IPS-18c (cell line): ENCODE data around the gene ASPDH.
"Not testable (repeated sequence)": the region's sequence is repeated elsewhere in the genome, so short reads cannot be mapped to it uniquely, and the experiment has no call there.

Source experiments
- H3K4me3 ChIP-seq: 2 replicates; pipeline ENCODE4 v1.7.0; 2013; ENCODE audit warnings: low read depth, mild to moderate bottlenecking, low read length, moderate library complexity; ENCODE audit not compliant: insufficient read depth
- H3K9me3 ChIP-seq: one replicate; pipeline ENCODE4 v1.6.1; 2013; ENCODE audit warnings: mild to moderate bottlenecking, low read length, moderate library complexity; ENCODE audit not compliant: control insufficient read depth, insufficient read depth

ASPDH gene

DNA sequence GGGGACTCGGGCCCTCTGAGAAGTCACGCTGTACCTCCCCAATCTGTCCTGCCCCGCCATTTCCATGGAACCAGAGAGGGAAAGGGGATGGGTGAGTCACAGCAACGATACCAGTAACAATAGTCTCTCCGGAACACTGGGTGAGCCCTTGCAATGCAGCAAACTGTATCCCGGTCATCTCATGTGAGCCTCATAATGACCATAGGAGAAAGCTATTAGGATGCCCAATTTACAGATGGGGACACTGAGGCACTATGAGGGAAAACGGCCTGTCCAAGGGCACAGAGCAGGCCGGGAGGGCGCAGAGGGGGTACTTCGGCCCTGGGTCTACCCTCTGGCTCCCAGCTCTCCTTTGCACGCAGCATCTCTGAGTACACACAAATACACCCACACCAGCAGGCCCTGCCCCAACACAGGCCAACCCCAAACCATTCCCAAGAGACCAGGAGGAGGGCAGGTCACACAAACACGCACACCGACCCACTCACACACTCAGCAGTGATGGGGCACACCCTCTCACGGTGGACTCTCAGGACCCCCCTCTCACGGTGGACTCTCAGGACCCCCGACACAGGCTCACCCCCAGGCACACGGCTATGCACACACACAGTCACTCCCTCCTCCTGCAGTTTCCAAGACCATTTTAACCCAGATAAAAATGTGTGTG, 36.3 kb upstream of the ASPDH start:
- peaks cover 2% of the 10 kb centered on the region for H3K9me3 ChIP-seq
- peak overlapping the region; percentile 57; the same call in 1 of the 2 replicates for H3K4me3 ChIP-seq

DNA sequence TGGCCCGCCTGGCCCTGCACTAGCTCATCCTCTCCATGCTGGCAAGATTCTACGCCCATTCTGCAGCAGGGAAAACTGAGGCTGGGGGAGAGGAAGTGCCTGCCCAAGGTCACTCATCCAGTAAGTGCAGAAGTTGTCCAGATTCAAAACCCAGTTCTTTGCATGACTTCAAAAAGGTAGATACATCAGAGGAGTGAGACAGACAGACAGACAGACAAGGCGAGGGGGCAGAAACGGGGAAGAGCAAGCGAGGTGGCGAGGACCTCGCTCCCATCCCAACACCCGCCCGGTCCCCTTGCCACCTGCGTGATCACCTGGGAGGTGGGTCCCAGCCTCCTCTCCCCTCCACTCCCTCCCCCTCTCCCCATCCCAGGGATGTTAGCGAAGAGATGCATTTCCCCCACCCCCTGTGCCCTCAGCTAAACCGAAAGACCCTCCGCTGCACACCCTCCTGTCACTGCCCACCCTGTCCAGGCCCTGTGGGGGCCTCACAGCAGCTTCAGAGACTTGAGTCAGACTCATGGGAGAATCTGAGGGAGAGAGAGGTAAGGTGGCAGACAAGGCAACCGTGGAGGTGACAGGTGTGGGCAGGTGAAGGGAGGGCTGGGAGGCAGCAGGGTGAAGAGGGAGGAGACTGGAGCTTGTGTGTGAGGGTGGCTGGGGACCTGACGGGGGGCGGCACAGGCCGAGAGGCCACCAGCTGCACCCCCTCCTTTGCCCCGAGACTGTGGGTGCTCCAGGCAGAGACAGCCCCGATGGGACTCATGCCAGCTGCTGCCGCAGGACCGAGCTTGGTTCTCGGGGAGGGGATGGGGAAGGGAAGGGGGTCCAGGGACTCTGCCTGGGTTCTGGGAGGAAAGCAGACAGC, 35.6 kb upstream of the ASPDH start:
- H3K9me3 ChIP-seq: peaks cover 2% of the 10 kb centered on the region
- no peak overlapping the region for H3K4me3 ChIP-seq

DNA sequence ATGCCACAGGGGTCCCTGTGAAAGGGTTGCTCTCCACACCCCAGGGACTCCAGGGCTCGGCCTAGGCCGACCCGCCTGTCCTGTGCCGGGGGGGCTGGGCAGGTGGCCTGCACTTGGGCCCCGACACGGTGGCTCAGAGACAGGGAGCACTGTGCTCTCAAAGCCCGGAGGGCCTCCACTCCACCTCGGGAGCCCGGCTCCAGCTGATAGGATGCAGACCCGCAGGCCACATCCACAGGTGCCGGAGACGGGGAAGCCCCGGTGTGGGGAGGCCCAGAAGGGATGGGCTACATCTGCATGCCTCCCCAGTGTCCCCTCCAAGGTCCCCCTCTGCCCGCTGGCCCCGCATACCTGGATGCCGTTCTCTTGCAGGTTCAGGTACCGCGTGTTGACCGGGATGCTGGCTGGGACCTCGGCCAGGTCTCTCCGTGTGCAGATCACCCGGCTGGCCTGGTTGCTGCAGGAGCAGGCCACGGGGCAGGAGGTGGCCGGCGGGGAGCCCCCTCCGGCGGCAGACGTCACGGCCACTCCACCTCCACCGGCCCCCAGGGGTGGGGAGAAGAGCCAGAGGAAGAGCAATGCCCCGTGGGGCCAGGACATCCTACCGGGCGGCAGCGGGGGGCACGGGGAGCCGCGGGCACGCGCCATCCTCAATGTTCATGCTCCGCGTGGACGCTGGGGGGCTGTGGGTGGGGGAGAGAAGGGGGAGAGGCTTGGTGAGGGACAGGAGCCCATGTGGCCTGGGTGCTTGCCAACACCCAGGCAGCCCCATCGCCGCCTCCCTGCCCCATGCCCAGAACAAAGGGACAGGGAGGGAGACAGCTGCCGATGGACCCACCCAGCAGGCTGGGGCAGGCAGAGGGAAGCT, 34.7 kb upstream of the ASPDH start:
- Histone ChIP-seq H3K4me3 (no peak overlapping the region), H3K9me3 (peaks cover 2% of the 10 kb centered on the region)

DNA sequence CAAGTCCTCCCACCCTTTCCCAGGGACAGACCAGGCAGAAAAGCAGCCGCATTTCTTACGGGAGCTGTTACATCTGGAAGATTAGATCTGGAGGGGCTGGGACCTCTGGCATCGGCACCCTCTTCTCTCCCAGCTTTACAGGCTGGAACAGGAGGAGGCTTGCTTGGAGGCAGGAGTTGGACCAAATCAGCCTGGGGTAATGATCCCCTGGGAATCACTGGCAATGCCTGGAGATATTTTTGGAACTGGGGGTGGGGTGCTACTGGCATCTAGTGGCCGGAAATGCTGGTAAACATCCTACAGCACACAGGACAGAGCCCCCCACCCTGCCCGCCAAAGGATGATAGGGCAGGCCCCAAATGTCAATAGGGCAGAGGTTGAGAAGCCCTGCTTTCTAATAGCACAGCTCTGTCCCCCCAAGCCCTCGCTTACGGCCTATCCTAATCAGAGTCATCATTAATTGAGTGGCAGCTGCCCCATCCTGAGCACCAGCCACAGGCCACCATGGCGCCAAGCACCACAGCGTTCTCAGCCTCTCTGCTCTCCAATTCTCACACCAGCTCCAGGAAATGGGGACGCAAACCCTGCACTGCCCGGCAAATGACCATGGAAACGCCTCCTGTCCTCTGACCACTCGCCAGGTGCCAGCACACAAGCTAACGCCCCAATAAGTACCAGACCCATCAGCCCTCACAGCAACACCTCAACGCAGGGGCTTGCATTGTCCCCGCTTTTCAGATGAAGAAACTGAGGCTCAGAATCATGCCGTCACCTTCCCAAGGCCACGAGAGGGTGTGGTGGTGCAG, 33.9 kb upstream of the ASPDH start:
- H3K4me3 ChIP-seq: no peak overlapping the region
- H3K9me3 ChIP-seq: peaks cover 2% of the 10 kb centered on the region

DNA sequence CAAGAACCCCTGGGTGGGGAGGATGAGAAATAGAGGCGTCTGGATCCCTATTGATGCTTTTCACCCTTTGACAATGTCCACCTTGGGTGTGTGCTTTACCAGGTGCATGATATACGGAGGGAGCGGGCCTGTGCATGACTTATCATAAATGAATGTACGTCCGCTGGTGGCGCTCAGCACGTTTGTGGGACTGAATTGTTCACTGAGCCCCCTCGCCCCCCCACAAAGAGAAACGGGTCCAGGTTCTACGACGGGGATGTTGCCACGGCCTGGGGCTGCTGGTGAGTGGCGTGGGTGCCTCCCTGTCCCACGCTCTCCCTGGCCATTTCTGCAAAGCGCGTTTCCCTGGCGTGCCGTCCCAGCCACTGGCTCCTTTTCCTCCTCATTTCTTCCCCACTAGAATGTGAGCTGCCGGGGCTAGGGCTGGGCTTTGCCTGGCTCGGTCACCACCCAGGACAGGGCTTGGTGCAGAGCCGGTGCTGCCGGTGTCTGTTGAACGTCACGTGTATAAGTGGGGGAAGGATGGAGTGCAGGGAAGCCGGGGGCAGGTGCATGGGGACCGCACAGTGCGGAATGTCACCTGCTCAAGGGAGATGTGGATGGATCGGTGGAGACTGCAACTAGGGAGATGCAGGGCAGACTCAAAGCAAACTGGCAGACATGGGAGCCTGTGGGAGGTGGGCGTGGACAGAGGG, 33.0 kb upstream of the ASPDH start:
- Histone ChIP-seq H3K9me3 (peaks cover 2% of the 10 kb centered on the region), H3K4me3 (no peak overlapping the region)

DNA sequence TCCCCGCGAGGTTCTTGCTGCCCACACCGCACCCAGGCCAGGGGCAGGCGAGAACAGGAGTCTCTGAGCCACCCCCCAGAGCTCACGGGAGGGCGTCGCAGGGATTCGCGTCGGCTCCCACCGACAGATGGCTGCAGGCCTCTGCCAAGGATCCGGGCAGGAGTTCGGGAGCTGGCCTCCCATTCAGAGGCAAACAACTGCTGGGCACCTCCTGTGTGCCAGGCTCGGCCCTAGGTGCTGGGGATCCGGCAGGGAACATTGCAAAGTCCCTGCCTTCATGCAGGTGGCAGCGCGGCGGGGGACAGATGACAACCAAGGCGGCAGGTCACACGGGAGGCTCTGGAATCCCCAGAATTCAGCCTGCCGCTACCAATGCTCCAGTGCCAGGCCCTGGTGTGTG, 29.2 kb upstream of the ASPDH start:
- H3K9me3 ChIP-seq: no peaks in the 10 kb centered on the region
- no peak overlapping the region for H3K4me3 ChIP-seq

DNA sequence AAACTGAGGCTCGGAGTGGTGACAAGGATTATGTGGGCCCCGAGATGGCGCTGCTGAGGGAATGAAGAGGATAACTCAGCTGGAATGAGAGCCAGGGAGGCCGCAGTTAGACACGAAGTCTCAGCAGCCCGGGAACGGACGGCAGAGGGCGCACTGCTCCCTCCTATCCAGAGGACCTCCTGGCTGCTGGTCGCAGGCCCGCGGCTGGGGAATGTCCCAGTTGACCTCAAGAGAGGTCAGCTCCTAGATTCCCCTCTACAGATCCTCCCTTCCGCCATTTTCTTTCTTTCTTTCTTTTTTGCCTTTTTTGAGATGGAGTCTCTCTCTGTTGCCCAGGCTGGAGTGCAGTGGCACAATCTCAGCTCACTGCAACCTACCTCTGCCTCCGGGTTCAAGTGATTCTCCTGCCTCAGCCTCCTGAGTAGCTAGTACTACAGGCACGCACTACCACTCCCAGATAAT, 24.1 kb upstream of the ASPDH start:
- H3K9me3 ChIP-seq: no peaks in the 10 kb centered on the region

DNA sequence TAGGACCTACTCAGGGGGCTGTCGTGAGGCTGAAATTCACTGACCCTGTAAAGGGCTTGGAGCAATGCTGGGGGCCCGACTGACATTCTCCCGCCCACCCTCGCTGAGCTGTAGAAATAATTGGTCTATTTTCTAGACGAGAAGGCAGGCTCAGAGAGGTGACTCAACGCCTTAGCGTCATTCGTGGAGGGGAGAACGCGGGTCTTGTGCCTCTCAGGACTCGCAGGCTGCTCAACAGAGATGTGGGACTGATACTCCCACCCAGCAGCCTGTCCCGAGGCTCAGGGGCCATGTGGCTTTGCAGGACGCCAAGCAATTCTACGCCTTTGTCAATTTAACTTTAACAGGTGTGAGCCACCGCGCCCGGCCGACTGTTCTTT, 23.6 kb upstream of the ASPDH start:
- Histone ChIP-seq H3K9me3 (no peaks in the 10 kb centered on the region), H3K4me3 (no peak overlapping the region)

More for the DNA sequence above, 24.1 kb upstream of the ASPDH start:
- no peak overlapping the region for H3K4me3 ChIP-seq

DNA sequence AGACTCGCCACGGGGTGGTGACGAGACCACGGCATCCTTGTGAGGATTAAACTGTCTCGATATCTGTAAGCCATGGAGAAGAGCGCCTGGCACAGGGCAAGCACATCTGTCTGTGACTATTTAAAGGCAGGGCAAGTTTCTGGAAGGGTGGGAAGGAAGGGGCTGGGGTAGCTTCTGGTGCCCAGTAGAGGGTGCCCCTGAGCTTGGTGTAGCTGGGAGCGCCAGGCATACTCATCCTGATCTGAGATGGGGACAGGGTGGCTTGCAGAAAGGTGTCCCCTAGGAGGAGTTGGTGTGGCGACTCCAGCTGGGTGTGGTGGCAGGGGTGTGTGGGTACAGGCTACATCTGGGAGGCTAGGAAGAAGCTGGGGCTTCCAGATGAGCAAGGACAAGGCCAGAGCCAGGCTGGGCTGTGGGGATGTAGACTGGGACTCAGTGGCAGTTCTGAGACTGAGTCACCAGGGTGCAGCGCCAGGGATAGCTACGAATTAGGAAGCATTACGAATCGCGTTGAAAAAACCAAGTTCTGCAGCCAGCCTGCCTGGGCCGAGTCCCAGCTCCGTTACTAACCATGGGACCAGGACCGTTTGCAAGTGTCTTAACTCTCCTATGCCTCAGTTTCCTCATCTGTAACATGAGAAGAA, 23.1 kb upstream of the ASPDH start:
- no peak overlapping the region; the same call in 1 of the 2 replicates for H3K4me3 ChIP-seq
- H3K9me3 ChIP-seq: no peaks in the 10 kb centered on the region

DNA sequence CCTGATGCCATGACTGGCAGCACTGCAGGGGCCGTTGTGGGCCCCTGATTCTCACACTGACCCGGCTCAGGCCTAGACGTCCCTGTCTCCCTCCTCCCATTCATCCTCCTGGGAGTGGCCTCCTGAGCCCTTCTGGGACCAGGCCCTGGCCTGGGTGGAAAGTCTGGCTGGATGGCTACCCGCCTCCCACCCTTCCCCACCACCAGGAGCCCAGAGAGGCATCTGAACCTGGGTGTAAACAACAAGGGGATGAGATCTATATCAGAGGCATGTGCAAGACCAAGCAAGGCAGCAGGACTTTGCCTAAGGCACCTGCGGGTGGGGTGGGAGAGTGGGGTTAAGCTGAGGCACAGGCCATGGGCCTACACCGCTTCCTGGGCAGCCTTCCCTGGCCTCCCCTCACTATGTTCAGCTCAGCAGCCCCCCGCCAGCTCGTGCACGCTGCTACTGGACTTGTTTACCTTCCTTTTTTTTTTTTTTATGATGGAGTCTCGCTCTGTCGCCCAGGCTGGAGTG, 22.0 kb upstream of the ASPDH start:
- no peaks in the 10 kb centered on the region for H3K9me3 ChIP-seq
- no peak overlapping the region for H3K4me3 ChIP-seq

DNA sequence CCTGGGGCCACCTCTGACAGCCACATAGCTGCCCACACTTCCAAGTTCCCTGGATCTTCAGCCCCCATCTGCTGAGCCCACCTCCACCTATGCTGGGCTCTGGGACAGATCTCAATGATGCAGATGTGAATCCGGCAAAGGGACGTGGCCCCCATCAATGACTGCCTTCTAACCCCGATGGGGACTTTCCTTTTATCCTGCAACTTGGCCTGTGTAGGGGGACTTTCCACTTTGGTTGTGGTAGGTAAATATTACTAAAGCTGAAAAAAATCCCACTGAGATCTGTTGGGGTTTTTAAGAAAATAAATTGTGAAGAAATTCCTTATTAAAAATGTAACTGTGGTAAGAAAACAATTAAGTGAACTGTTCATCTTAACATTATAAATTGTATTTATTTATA, 20.8 kb upstream of the ASPDH start:
- Histone ChIP-seq H3K4me3 (no peak overlapping the region), H3K9me3 (no peaks in the 10 kb centered on the region)

DNA sequence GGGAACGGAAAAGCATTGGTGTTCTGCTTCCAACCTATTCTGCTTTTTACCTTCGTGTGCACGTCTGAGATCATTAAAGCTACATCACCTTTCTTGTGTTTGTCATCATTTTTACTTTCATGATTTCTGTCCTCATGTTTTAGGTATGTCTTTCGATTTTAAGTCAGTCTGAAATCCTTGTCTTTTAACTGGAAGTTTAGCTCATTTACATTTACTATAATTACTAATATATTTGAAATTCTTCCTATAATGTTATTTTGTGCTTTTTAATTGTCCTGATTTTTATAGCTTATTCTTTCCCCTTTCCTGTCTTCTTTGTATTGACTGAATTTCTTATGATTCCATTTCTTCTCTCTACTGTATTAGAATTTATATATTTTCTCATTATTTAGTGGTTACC, 19.2 kb upstream of the ASPDH start:
- no peaks in the 10 kb centered on the region for H3K9me3 ChIP-seq
- H3K4me3 ChIP-seq: no peak overlapping the region

DNA sequence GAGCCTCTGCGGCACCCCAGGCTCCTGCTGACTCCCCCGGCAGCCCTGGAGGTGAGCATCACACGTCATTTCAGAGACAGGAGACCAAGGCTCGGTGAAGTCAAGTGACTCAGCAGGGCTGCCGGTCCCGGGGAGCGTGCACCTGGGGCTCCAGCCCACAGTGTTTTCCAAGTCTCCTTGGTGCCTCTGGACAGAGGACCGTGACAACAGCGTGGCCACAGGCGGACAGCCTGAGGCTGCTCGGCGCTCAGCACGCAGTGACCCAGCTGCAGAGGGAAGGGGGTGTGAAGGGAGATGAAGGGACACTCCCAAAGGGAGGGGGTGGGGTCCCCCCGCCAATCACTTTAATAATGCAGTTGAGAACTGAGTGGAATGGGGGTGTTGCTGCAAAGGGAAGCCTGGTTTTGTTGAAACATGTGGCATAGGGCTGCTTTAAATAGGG, 17.5 kb upstream of the ASPDH start:
- Histone ChIP-seq H3K4me3 (no peak overlapping the region), H3K9me3 (no peaks in the 10 kb centered on the region)

DNA sequence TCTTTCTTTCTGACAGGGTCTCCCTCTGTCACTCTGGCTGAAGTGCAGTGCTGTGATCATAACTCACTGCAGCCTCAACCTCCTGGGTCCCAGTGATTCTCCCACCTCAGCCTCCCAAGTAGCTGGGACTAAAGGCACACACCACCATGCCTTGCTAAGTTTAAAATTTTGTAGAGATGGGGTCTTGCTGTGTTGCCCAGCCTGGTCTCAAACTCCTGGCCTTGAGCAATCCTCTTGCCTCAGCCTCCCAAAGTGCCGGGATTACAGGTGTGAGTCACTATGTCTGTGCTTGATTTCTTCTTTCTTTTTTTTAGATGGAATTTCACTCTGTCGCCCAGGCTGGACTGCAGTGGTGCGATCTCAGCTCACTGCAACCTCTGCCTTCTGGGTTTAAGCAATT, 14.3 kb upstream of the ASPDH start:
- H3K4me3 ChIP-seq, H3K9me3 ChIP-seq: not testable (repeated sequence)

DNA sequence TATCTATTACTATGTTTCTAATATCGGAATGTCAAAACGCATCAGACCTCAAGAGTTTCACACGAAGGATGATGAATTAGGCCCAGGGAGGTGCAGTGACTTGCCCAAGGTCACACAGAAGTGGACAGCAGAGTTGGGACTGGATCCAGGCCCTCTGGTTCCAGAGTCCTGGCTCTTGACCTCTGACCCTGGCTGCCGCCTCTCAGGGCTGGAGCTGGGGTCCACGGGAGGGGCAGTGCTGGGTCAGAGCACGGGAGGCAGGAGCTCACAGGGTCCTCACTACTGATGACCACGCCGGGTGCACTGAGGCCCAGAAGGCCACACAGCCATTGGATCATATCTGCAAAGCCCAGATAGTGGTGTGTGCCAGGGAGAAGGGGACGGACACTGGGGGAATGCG, 9.2 kb upstream of the ASPDH start:
- no peaks in the 10 kb centered on the region for H3K9me3 ChIP-seq
- H3K4me3 ChIP-seq: no peak overlapping the region
